ENCODE results near the gene SYT8. TPM values are rescaled to one million over a fixed set of nuclear protein-coding genes. Genes with fewer than 3 reads are reported as not detected.

Gene SYT8
- polyA plus RNA-seq, 1 donor from 2014 or later, result not detected

- H3K4me2 ChIP-seq (ENCODE audit: low read length), result no peak overlapping the region
- H3K27me3 ChIP-seq (ENCODE audit: insufficient read depth, low read depth, low read length), result no peaks in the 10 kb centered on the region
- no peak for TF ChIP-seq EZH2 (IDR thresholded peaks at IDR 0.05; ENCODE audit: borderline replicate concordance, insufficient read depth, low read length, poor library complexity, severe bottlenecking)
- TF ChIP-seq EP300 (conservative IDR thresholded peaks at IDR 0.05; ENCODE audit: poor library complexity, severe bottlenecking), result no peak
- no peak for TF ChIP-seq RAD21 (conservative IDR thresholded peaks at IDR 0.05)
- no peak for TF ChIP-seq POLR2AphosphoS5 (IDR thresholded peaks at IDR 0.05)
- no peak for TF ChIP-seq SMC3 (conservative IDR thresholded peaks at IDR 0.05; ENCODE audit: poor library complexity)
- H3K79me2 ChIP-seq (replicated peaks; ENCODE audit: insufficient read depth, low read length), result no peaks in the 10 kb centered on the region
- H3K36me3 ChIP-seq (ENCODE audit: insufficient read depth, low read length), result no peaks in the 10 kb centered on the region
- H3K9me3 ChIP-seq (ENCODE audit: low read length), result peaks cover 3% of the 10 kb centered on the region
- no peak overlapping the region for H3K27ac ChIP-seq (ENCODE audit: low read length)
- H3K9me2 ChIP-seq (ENCODE audit: insufficient read depth, low read length), result no peaks in the 10 kb centered on the region
- no peak overlapping the region for H3K9ac ChIP-seq (ENCODE audit: low read length)
- H3K4me3 ChIP-seq (ENCODE audit: low read length), result no peak overlapping the region
- no peaks in the 10 kb centered on the region for H4K20me1 ChIP-seq (ENCODE audit: insufficient read depth)
- H2AFZ ChIP-seq (ENCODE audit: low read depth, low read length), result no peak overlapping the region
- H3F3A ChIP-seq (ENCODE audit: insufficient read depth, low read length, poor library complexity, severe bottlenecking), result no peaks in the 10 kb centered on the region
These were observed 20.1 kb upstream of the SYT8 start for GRCh38 chr11:1814691-1815090.

GRCh38 chr11:1815311-1815710, 19.5 kb upstream of the SYT8 start:
- TF ChIP-seq MXI1 (conservative IDR thresholded peaks at IDR 0.05; ENCODE audit: poor library complexity, severe bottlenecking) (no peak), TAF1 (IDR thresholded peaks at IDR 0.05; ENCODE audit: low read depth) (no peak), REST (IDR thresholded peaks at IDR 0.05; ENCODE audit: borderline replicate concordance) (no peak), POLR2AphosphoS5 (IDR thresholded peaks at IDR 0.05) (no peak)
- Histone ChIP-seq H3K9ac (ENCODE audit: low read length) (no peak overlapping the region), H3K79me2 (replicated peaks; ENCODE audit: insufficient read depth, low read length) (no peaks in the 10 kb centered on the region), H3F3A (ENCODE audit: insufficient read depth, low read length, poor library complexity, severe bottlenecking) (no peaks in the 10 kb centered on the region), H3K36me3 (ENCODE audit: insufficient read depth, low read length) (no peaks in the 10 kb centered on the region), H3K27me3 (ENCODE audit: insufficient read depth, low read depth, low read length) (no peaks in the 10 kb centered on the region), H4K20me1 (ENCODE audit: insufficient read depth) (no peaks in the 10 kb centered on the region), H2AFZ (ENCODE audit: low read depth, low read length) (no peak overlapping the region), H3K4me3 (ENCODE audit: low read length) (no peak overlapping the region), H3K9me2 (ENCODE audit: insufficient read depth, low read length) (no peaks in the 10 kb centered on the region), H3K9me3 (ENCODE audit: low read length) (peaks cover 3% of the 10 kb centered on the region), H3K27ac (ENCODE audit: low read length) (no peak overlapping the region), H3K4me2 (ENCODE audit: low read length) (no peak overlapping the region)

- H2AFZ ChIP-seq (ENCODE audit: low read depth, low read length), result no peak overlapping the region
- H3K4me2 ChIP-seq (ENCODE audit: low read length), result no peak overlapping the region
- no peaks in the 10 kb centered on the region for H3K27me3 ChIP-seq (ENCODE audit: insufficient read depth, low read depth, low read length)
- H3K27ac ChIP-seq (ENCODE audit: low read length), result no peak overlapping the region
- H3K79me2 ChIP-seq (replicated peaks; ENCODE audit: insufficient read depth, low read length), result no peaks in the 10 kb centered on the region
- peaks cover 3% of the 10 kb centered on the region for H3K9me3 ChIP-seq (ENCODE audit: low read length)
- no peaks in the 10 kb centered on the region for H4K20me1 ChIP-seq (ENCODE audit: insufficient read depth)
- no peak for TF ChIP-seq CTCF (IDR thresholded peaks at IDR 0.05; ENCODE audit: poor library complexity, severe bottlenecking)
- TF ChIP-seq POLR2AphosphoS5 (IDR thresholded peaks at IDR 0.05), result no peak
- TF ChIP-seq REST (IDR thresholded peaks at IDR 0.05; ENCODE audit: borderline replicate concordance), result no peak
- TF ChIP-seq TAF1 (IDR thresholded peaks at IDR 0.05; ENCODE audit: low read depth), result no peak
- TF ChIP-seq EP300 (conservative IDR thresholded peaks at IDR 0.05; ENCODE audit: poor library complexity, severe bottlenecking), result no peak
- TF ChIP-seq MXI1 (conservative IDR thresholded peaks at IDR 0.05; ENCODE audit: poor library complexity, severe bottlenecking), result no peak
- no peak for TF ChIP-seq EZH2 (IDR thresholded peaks at IDR 0.05; ENCODE audit: borderline replicate concordance, insufficient read depth, low read length, poor library complexity, severe bottlenecking)
- no peak for TF ChIP-seq RAD21 (conservative IDR thresholded peaks at IDR 0.05)
- no peak for TF ChIP-seq SMC3 (conservative IDR thresholded peaks at IDR 0.05; ENCODE audit: poor library complexity)
- no peaks in the 10 kb centered on the region for H3K9me2 ChIP-seq (ENCODE audit: insufficient read depth, low read length)
- H3K36me3 ChIP-seq (ENCODE audit: insufficient read depth, low read length), result no peaks in the 10 kb centered on the region
- H3K9ac ChIP-seq (ENCODE audit: low read length), result no peak overlapping the region
- H3K4me3 ChIP-seq (ENCODE audit: low read length), result no peak overlapping the region
- H3F3A ChIP-seq (ENCODE audit: insufficient read depth, low read length, poor library complexity, severe bottlenecking), result no peaks in the 10 kb centered on the region
These were observed 19.0 kb upstream of the SYT8 start for GRCh38 chr11:1815751-1816150.

All from neural cell (in vitro differentiated cells).